Fibroblast of skin of abdomen (primary cell): Measurements from ENCODE around the gene ABAT.
A peak's percentile ranks its signal among the peaks of the same experiment; 100 is the strongest.
"Not testable (repeated sequence)": the region's sequence is repeated elsewhere in the genome, so short reads cannot be mapped to it uniquely, and the experiment has no call there.

Experiments used
- DNase-seq: peaks from one replicate; pipeline ENCODE4 v3.0.0-alpha.2; 2013

The ABAT gene

DNA sequence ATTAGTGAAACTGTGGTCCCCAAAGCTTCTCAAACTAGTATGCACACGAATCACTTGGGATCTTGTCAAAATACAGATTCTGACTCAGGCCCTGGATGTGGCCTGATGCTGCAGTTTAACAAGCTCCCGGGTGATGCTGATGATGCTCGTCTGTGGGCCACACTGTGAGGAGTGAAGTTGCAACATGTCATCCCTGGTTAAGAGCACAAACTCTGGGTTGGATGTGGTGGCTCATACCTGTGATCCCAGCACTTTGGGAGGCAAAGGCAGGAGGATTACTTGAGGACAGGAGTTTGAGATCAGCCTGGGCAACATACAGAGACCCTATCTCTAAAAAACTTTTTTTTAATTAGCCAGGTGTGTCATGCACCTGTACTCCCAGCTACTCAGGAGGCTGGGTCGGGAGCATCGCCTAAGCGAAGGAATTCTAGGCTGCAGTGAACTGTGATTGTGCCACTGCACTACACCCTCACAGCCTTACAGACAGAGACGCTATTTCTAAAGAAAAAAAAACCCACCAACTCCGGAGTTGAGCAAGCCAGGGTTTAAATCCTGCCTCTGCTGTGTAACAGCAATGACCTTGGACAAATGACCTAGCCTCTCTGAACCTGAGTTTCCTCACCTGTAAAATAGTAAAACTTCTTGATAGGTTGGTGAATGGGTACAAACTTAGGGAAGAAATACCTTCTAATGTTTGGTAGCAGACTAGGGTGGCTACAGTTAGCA, 24.4 kb upstream of the ABAT start:
- DNase-seq: no peak

- DNase-seq: not testable (repeated sequence)
These were observed 22.5 kb upstream of the ABAT start for GRCh38 chr16:8651958-8652357.

GRCh38 chr16:8655184-8655717, 19.2 kb upstream of the ABAT start:
- peak; percentile 26 for DNase-seq

GRCh38 chr16:8656376-8656775, 18.0 kb upstream of the ABAT start:
- DNase-seq: no peak

DNA sequence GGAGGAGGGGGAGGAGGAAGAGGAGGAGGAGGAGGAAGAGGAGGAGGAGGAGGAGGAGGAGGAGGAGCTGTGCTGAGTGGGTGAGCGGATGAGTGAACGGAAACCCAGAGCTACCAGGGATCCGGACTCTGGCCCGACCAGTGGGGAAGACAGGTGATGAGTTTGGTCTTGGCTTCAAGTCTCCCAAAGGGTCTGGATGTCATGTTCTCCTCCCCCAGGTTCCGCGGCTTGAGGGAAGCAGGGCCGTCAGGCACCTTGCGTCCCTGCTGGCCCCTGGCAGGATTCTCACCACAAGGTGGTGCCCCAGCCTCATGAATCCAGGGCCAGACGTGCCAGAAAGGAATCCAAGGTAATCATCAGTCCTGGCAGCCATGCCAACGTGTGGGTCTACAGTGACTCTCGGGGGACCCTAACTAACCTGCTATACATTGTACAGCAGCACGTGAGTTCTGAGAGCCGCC, 13.5 kb upstream of the ABAT start:
- peak; percentile 52 for DNase-seq

GRCh38 chr16:8661703-8662102, 12.7 kb upstream of the ABAT start:
- DNase-seq: no peak

GRCh38 chr16:8663192-8664089, 11.0 kb upstream of the ABAT start:
- no peak for DNase-seq

DNA sequence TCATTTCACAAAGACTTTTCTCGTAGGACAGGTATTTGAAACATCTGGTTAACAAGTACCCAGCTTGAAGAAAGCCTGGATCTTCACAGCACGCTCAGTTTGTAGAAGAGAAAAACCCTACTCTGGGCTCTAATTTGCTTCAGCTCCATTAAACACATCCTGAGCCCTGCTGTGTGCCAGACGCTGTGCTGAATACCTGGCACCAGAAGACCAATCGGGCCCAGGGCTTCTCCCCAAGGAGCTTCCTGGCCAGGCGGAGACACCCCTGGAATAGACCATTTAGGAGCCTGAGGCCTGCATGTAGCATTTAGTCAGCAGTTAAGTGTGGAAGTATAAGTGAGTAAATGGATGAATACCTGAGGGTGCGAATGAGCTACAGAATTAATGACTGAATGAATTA, 8.9 kb upstream of the ABAT start:
- DNase-seq: no peak

DNA sequence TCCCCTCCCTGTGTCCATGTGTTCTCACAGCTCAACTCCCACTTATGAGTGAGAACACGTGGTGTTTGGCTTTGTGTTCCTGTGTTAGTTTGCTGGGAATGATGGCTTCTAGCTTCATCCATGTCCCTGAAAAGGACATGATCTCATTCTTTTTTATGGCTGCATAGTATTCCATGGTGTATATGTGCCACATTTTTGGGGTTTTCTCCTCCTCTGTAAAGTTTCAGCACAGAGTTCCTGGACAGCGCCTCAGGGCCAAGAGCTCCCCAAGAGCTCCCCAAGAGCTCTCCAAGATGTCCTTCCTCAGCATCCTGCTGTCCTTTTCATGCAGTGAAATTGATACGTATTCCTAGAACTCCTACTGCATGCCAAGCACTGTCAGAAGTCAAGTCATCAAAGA, 6.9 kb upstream of the ABAT start:
- DNase-seq: no peak

- DNase-seq: no peak
These were observed 6.3 kb upstream of the ABAT start for GRCh38 chr16:8668113-8668512.

- DNase-seq: no peak
These were observed 4.9 kb upstream of the ABAT start for GRCh38 chr16:8669481-8669880.

DNA sequence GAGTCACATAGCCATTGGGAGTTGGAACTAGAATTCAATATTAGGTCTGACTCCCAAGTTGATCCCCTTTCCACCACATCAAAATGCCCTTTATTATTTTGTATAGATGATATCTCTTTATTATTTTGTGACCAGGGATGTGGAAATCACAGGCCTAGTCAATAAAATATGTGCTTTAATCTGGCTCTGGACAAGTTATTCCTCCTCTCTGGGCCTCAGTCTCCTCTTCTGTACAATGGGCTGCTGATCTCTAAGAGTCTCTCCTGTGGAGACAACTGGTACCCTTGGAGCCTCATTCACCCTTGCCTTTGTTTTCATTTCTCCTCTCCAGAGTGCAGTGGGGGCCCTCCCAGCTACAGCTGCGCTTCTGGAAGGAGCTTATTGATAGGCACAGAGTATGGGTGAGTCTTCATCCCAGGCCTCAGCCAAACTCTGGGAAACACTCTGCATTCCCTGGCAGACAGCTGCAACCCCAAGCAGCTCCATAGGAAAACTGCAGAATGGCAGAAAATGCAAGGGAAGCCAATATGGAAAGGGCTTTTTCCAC, 4.3 kb upstream of the ABAT start:
- no peak for DNase-seq

DNA sequence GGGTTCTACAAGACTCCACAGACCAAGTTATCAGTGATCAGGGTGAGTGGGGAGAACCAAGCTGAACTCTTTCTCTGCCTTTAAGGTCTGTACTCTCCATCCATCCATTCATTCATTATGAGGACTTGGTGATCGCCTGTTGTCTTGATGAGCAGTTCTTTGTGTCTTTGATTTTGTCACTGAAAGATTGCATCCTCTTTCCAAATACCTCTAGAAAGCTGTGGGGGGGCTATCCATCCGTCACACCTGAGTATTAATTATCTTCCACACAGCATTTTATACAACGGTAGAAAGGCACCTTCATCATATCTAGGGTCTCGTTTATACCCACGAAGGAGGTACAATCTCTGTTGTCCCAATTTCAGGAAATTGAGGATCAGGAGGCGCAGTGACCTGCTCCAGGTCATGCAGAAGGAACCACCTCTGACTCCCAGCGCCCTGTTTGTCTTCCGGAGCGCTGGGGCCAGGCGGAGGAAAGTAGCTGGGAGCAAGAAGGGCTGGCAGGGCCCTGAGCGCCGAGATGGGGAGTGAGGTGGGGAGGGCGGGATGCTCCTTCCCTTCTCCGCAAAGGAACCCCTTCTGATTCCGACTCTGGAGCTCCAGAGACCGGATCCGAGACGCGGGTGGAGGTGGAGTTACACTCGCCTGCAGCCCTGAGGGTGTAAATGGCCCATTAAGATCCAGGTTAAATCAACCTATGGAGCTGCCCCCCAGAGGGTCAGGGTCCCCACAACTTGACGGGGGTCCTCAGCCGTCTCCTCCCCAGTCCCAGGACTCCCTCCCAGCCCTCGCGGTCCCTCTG, 605 bp upstream of the ABAT start:
- peak; percentile 6 for DNase-seq

DNA sequence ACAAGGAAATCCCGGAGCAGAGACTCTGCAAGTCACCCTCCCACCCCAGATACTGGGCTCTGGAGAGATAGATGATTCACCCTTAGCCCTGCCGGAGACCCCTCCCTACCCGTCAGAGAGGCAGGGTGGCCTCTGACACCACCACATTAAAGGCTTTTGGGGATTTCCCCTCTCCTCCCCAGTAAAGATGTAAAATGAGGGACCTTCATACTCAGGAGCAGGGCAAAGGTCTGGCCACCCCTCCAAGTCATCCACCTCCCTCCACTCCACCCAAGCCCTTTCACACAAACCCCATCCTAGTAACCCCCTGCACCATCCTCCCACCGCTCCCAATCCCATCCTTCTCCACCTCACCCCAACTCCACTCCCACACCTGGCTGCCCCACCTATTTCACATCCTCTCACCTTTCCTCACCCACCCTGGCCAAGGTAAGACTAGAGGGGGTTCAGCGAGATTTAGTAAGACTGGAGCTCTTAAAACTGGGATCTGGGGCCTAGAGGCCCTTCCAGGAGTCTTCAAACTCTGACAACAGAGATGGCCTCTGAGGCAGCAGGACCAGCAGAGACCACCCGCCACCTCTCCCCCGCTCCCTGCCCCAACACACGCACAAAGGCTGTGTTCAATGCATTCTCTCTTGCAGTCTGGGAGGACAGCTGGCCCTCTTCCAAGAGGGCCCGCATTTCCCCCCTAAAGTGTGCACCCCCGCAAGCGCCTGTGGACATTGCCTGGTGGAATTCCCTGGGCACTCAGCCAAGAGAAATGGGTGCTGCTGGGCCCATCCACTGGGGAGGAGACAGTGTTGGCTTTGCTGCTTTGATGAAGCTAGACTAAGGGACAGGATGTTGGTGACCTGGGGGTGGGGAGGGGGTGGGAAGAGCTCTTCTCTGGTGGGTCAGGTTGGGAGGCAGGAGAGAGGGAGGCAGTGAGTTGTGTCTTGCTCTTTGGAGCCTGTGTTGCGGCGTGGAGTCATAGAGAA, 1.1 kb downstream of the ABAT start:
- no peak for DNase-seq

GRCh38 chr16:8676160-8676547, 1.7 kb downstream of the ABAT start:
- no peak for DNase-seq

DNA sequence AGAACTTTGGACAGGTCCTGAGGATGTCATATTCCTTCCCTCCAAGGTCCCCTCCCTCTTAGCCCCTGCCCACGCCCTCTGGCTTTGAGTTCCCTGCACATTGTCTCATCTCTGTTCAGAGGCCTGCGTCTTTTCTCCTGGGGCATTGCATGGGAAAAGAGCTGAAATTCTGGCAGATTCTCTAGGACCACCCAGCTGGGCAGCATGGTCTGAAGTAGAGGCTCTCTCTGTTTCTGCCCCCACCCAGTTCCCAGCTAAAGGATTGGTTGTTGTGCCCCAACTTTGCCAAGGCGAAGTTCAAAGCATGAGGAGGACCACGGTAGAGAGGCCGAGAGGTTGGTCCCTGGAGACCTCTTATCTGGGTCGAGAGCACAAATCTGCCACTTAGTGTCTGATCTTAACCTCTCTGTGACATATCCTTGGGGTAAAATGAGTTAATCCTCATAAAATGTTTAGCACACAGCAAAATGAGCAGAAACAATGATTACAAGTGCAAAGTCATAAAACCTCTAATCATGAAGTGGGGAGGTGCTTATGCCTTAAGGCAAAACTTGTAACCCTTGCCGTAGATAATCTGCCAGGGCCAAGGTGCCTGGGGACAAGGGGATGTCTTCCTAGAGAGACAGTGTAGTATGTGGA, 2.4 kb downstream of the ABAT start:
- no peak for DNase-seq

DNA sequence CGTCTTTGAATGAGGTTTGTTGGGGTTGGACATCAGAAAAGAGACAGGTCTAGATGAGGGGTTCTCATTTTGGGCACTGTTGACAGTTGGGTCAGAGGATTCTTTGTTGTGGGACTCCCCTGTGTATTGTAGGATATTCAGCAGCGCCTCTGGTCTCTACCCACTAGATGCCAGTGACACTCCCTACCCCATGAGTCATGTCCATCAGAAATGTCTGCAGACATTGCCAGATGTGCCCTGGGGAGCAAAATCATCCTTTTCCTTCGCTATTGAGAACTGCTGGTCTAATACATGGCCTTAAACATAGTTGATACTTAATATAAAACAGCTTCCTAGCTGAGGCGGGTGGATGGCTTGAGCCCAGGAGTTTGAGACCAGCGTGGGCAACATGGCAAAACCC, 3.1 kb downstream of the ABAT start:
- peak; percentile 27 for DNase-seq

DNA sequence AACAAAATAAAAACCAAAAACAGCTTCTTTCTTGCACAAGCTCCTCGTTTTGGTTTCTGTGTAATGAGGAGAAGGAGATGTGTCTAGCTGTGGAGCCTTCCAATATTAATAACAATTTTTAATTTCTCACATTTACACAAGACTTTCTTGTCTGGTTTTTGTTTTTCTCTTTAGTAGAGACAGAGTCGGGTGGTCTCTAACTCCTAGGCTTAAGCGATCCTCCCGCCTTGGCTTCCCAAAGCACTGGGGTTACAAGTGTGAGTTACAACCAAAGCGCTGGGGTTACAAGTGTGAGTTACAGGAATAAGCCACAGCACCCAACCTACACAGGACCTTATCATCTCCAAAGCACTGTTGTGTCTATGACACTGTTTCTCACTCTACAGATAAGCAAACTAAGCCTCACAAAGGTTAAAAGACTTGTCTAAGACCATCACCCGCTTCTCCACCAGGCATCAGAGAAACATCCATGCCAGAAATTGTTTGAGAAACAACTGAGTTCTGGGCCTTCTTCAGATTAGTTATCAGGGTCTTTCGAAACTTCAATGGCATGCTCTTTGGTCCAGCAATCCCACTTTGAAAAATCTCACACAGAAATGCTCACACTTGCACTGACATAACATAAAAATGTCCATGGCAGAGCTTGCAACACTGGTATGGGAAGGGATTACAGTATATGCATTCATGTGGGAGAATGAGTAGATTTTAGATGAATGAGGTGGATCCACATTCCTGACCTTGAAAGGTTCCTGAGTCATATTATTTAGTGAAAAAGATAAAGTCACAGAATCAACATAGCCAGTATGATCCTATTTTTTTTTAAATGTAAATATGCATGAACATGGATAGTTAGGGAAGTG, 3.9 kb downstream of the ABAT start:
- peak; percentile 77 for DNase-seq

DNA sequence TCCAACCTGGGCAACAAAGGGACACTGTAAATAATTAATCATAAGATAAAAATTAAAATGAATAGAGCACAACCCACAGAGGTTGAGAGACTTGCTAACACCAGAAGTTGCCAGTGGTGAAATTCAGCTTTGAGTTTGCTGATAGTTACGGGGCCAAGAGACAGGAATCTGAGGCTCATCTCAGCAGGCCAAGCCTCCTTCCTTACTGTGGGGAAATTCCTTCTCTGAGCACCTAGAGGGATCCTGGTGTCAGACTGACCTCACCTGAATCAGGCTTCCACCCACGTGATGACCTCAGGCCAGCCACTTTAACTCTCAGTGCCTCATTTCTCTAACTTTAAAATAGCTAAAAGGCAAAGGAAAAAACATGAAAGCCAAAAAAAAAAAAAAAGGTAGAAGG, 4.7 kb downstream of the ABAT start:
- no peak for DNase-seq
